HG03342 (cell line): Measurements from ENCODE around the gene ADAMTS12.
A peak's percentile ranks its signal among the peaks of the same experiment; 100 is the strongest.

Source experiments
- ATAC-seq: cut with Tn5 transposase; IDR thresholded peaks from one replicate; pipeline ENCODE4 v1.9.1; 2021; ENCODE audit warnings: mild to moderate bottlenecking, moderate library complexity; ENCODE audit not compliant: unreplicated experiment

The ADAMTS12 gene

GRCh38 chr5:33715661-33716060, 176.1 kb downstream of the ADAMTS12 start:
- ATAC-seq, result no peak

- ATAC-seq, result peak; percentile 62
Measured at GRCh38 chr5:33713136-33713765, 178.5 kb downstream of the ADAMTS12 start.

- ATAC-seq, result no peak
Measured at GRCh38 chr5:33712664-33713063, 179.1 kb downstream of the ADAMTS12 start.

- ATAC-seq, result no peak
Measured at GRCh38 chr5:33711094-33711679, 180.6 kb downstream of the ADAMTS12 start.

- ATAC-seq, result no peak
Measured at GRCh38 chr5:33702867-33703266, 188.9 kb downstream of the ADAMTS12 start.

GRCh38 chr5:33701951-33702350, 189.8 kb downstream of the ADAMTS12 start:
- ATAC-seq, result no peak

GRCh38 chr5:33701251-33701650, 190.5 kb downstream of the ADAMTS12 start:
- no peak for ATAC-seq

- no peak for ATAC-seq
Measured at GRCh38 chr5:33696411-33696810, 195.4 kb downstream of the ADAMTS12 start.

- no peak for ATAC-seq
Measured at GRCh38 chr5:33692980-33693379, 198.8 kb downstream of the ADAMTS12 start.

- ATAC-seq, result no peak
Measured at GRCh38 chr5:33691856-33692255, 199.9 kb downstream of the ADAMTS12 start.

- ATAC-seq, result no peak
Measured at GRCh38 chr5:33690374-33691135, 201.2 kb downstream of the ADAMTS12 start.

- ATAC-seq, result no peak
Measured at GRCh38 chr5:33688526-33688925, 203.3 kb downstream of the ADAMTS12 start.

GRCh38 chr5:33688066-33688465, 203.7 kb downstream of the ADAMTS12 start:
- ATAC-seq, result no peak

- ATAC-seq, result no peak
Measured at GRCh38 chr5:33685873-33686755, 205.7 kb downstream of the ADAMTS12 start.

- no peak for ATAC-seq
Measured at GRCh38 chr5:33684496-33685159, 207.2 kb downstream of the ADAMTS12 start.

- no peak for ATAC-seq
Measured at GRCh38 chr5:33679791-33680190, 212.0 kb downstream of the ADAMTS12 start.

- peak; percentile 80 for ATAC-seq
Measured at GRCh38 chr5:33675958-33676464, 215.8 kb downstream of the ADAMTS12 start.

GRCh38 chr5:33671700-33672291, 220.0 kb downstream of the ADAMTS12 start:
- ATAC-seq, result no peak

- ATAC-seq, result no peak
Measured at GRCh38 chr5:33662722-33663427, 228.9 kb downstream of the ADAMTS12 start.
